GM21786 (cell line): ENCODE results near the gene ENPP5.
A peak's percentile ranks its signal among the peaks of the same experiment; 100 is the strongest.

Experiments used
- ATAC-seq: cut with Tn5 transposase; IDR thresholded peaks from one replicate; pipeline ENCODE4 v1.9.1; 2021; ENCODE audit not compliant: unreplicated experiment

The ENPP5 gene

GRCh38 chr6:46170357-46171289 is at the start of gene ENPP5:
Gene ENPP5, minus strand, starts transcription at chr6:46170980. Its CDS starts 2,718 bp downstream, at chr6:46168262.
- peak; percentile 87 for ATAC-seq

- no peak for ATAC-seq
Observed at GRCh38 chr6:46219661-46220060, 48.9 kb upstream of the ENPP5 start.

- no peak for ATAC-seq
Observed at GRCh38 chr6:46218457-46218856, 47.7 kb upstream of the ENPP5 start.

- ATAC-seq, result peak; percentile 46
Observed at GRCh38 chr6:46217671-46218131, 46.9 kb upstream of the ENPP5 start.

- ATAC-seq, result no peak
Observed at GRCh38 chr6:46216879-46217278, 46.1 kb upstream of the ENPP5 start.

GRCh38 chr6:46215777-46216176 is 45.0 kb upstream of the ENPP5 start:
- no peak for ATAC-seq

GRCh38 chr6:46215213-46215612 is 44.4 kb upstream of the ENPP5 start:
- ATAC-seq, result no peak

GRCh38 chr6:46211917-46212316 is 41.1 kb upstream of the ENPP5 start:
- no peak for ATAC-seq

GRCh38 chr6:46210294-46210693 is 39.5 kb upstream of the ENPP5 start:
- no peak for ATAC-seq

GRCh38 chr6:46208303-46208702 is 37.5 kb upstream of the ENPP5 start:
- no peak for ATAC-seq

- ATAC-seq, result no peak
Observed at GRCh38 chr6:46207174-46207573, 36.4 kb upstream of the ENPP5 start.

GRCh38 chr6:46204880-46205650 is 34.3 kb upstream of the ENPP5 start:
- no peak for ATAC-seq

- ATAC-seq, result no peak
Observed at GRCh38 chr6:46203391-46204177, 32.8 kb upstream of the ENPP5 start.

- no peak for ATAC-seq
Observed at GRCh38 chr6:46201702-46202101, 30.9 kb upstream of the ENPP5 start.

GRCh38 chr6:46199387-46199786 is 28.6 kb upstream of the ENPP5 start:
- ATAC-seq, result no peak

- no peak for ATAC-seq
Observed at GRCh38 chr6:46191961-46192360, 21.2 kb upstream of the ENPP5 start.

- no peak for ATAC-seq
Observed at GRCh38 chr6:46190889-46191288, 20.1 kb upstream of the ENPP5 start.

GRCh38 chr6:46189726-46190125 is 18.9 kb upstream of the ENPP5 start:
- ATAC-seq, result no peak

GRCh38 chr6:46186583-46186982 is 15.8 kb upstream of the ENPP5 start:
- no peak for ATAC-seq

- ATAC-seq, result no peak
Observed at GRCh38 chr6:46184114-46184513, 13.3 kb upstream of the ENPP5 start.

GRCh38 chr6:46175976-46176375 is 5.2 kb upstream of the ENPP5 start:
- peak; percentile 44 for ATAC-seq
